ENCODE measurements around the gene RAI14.
"Not testable (repeated sequence)": the region's sequence is repeated elsewhere in the genome, so short reads cannot be mapped to it uniquely, and the experiment has no call there.

The RAI14 gene

GRCh38 chr5:34699155-34700077 lies 43.3 kb downstream of the RAI14 start:
- DNase-seq, result no peak

GRCh38 chr5:34700078-34700452 lies 43.9 kb downstream of the RAI14 start:
- no peak for DNase-seq

- not testable (repeated sequence) for DNase-seq
Observed at GRCh38 chr5:34701442-34701841, 45.3 kb downstream of the RAI14 start.

GRCh38 chr5:34703767-34704713 lies 47.9 kb downstream of the RAI14 start:
- no peak for DNase-seq

GRCh38 chr5:34706084-34706483 lies 50.0 kb downstream of the RAI14 start:
- DNase-seq, result no peak

GRCh38 chr5:34707451-34708107 lies 51.5 kb downstream of the RAI14 start:
- DNase-seq, result no peak

- no peak for DNase-seq
Observed at GRCh38 chr5:34708777-34709176, 52.6 kb downstream of the RAI14 start.

- no peak for DNase-seq
Observed at GRCh38 chr5:34709861-34710673, 53.9 kb downstream of the RAI14 start.

GRCh38 chr5:34712565-34712964 lies 56.4 kb downstream of the RAI14 start:
- DNase-seq, result no peak

GRCh38 chr5:34715711-34716110 lies 59.6 kb downstream of the RAI14 start:
- DNase-seq, result no peak

- no peak for DNase-seq
Observed at GRCh38 chr5:34716986-34717385, 60.9 kb downstream of the RAI14 start.

- DNase-seq, result no peak
Observed at GRCh38 chr5:34717426-34718327, 61.5 kb downstream of the RAI14 start.

GRCh38 chr5:34718516-34718915 lies 62.4 kb downstream of the RAI14 start:
- DNase-seq, result no peak

- DNase-seq, result no peak
Observed at GRCh38 chr5:34719029-34719428, 62.9 kb downstream of the RAI14 start.

GRCh38 chr5:34721327-34721726 lies 65.2 kb downstream of the RAI14 start:
- DNase-seq, result no peak

- DNase-seq, result no peak
Observed at GRCh38 chr5:34722183-34722582, 66.1 kb downstream of the RAI14 start.

- no peak for DNase-seq
Observed at GRCh38 chr5:34724741-34725140, 68.6 kb downstream of the RAI14 start.

GRCh38 chr5:34727166-34727749 lies 71.1 kb downstream of the RAI14 start:
- not testable (repeated sequence) for DNase-seq

GRCh38 chr5:34728236-34728635 lies 72.1 kb downstream of the RAI14 start:
- no peak for DNase-seq
